B cell (primary cell): Measurements from ENCODE around the gene ATP23. TPM values are rescaled to one million over a fixed set of nuclear protein-coding genes. Genes with fewer than 3 reads are reported as not detected.

Experiments used
- ATAC-seq: fragments of 200-7000 bp; cut with Tn5 transposase; one replicate; pipeline ENCODE4 v1.10.0; 2021; ENCODE audit warnings: low read depth, mild to moderate bottlenecking, moderate number of reproducible peaks, moderate library complexity
- CTCF ChIA-PET: fragments of 350-600 bp; sonication (Branson Sonifier 250); formaldehyde crosslinking; loops from one replicate; lab custom pipeline; 2021; ENCODE audit warnings: antibody characterized with exemption, inconsistent platforms; lab: Charles Lee
- POLR2A ChIA-PET: fragments of 350-600 bp; sonication (Branson Sonifier 250); formaldehyde crosslinking; loops from one replicate; lab custom pipeline; 2021; ENCODE audit warnings: antibody characterized with exemption; lab: Charles Lee
- DNase-seq: peaks from one replicate; pipeline ENCODE4 v3.0.0; 2013
- H2AFZ ChIP-seq: 2 replicates; pipeline ENCODE4 v1.6.1; 2012; ENCODE audit warnings: mild to moderate bottlenecking, low read depth, low read length; ENCODE audit not compliant: insufficient read depth, poor library complexity, severe bottlenecking
- H3K27ac ChIP-seq, 2 donors: 1 replicate in 1 of 2; 2 replicates in 1 of 2; pipeline ENCODE4 v1.5.1; 2012 to 2013; ENCODE audit warnings: low read length in 2 of 2, mild to moderate bottlenecking in 2 of 2, moderate library complexity in 1 of 2
- H3K27me3 ChIP-seq, 4 experiments: fragments of 200-600 bp in 1 of 4; sonication (generic) in 1 of 4; replicated peaks in 1 of 4; 1 replicate in 2 of 4; 2 replicates in 2 of 4; pipeline versions ENCODE4 v1.6.1 to v1.7.0; 2013 to 2016; ENCODE audit warnings: low read length in 3 of 4, mild to moderate bottlenecking in 2 of 4, mixed read lengths in 1 of 4, moderate library complexity in 1 of 4; ENCODE audit not compliant: insufficient read depth in 4 of 4, control insufficient read depth in 3 of 4; ENCODE audit errors: control extremely low read depth in 1 of 4
- H3K36me3 ChIP-seq, 2 experiments: replicated peaks in 1 of 2; 1 replicate in 1 of 2; 2 replicates in 1 of 2; pipeline versions ENCODE4 v1.6.1 to v1.7.1; 2013; ENCODE audit warnings: low read length in 1 of 2; ENCODE audit not compliant: insufficient read depth in 2 of 2, control insufficient read depth in 1 of 2; ENCODE audit errors: control extremely low read depth in 1 of 2, extremely low read depth in 1 of 2
- H3K4me1 ChIP-seq, 2 donors: fragments of 200-600 bp in 1 of 2; sonication (generic) in 1 of 2; 1 replicate in 1 of 2; 2 replicates in 1 of 2; pipeline versions ENCODE4 v1.5.1 to v1.6.1; 2013 to 2017; ENCODE audit warnings: low read length in 2 of 2; ENCODE audit not compliant: control insufficient read depth in 2 of 2, insufficient read depth in 2 of 2
- H3K4me2 ChIP-seq: replicated peaks from 2 replicates; pipeline ENCODE3; 2012; ENCODE audit warnings: mild to moderate bottlenecking, low read depth, low read length; ENCODE audit not compliant: poor library complexity, severe bottlenecking
- H3K4me3 ChIP-seq, 5 experiments: fragments of 200-600 bp in 1 of 5; sonication (generic) in 1 of 5; 1 replicate in 3 of 5; 2 replicates in 2 of 5; pipeline versions ENCODE4 v1.5.1 to v1.7.0; 2011 to 2016; ENCODE audit warnings: low read length in 4 of 5, mild to moderate bottlenecking in 4 of 5, low read depth in 2 of 5, control low read depth in 1 of 5, moderate library complexity in 1 of 5; ENCODE audit not compliant: insufficient read depth in 1 of 5; ENCODE audit errors: control extremely low read depth in 1 of 5, extremely low read depth in 1 of 5
- H3K79me2 ChIP-seq: fragments of 200-600 bp; sonication (generic); one replicate; pipeline ENCODE4 v1.6.0; 2016; ENCODE audit warnings: low read length; ENCODE audit not compliant: control insufficient read depth, insufficient read depth
- H3K9ac ChIP-seq: fragments of 200-600 bp; sonication (generic); 2 replicates; pipeline ENCODE4 v1.6.1; 2017; ENCODE audit warnings: mild to moderate bottlenecking, low read length, moderate library complexity
- H3K9me3 ChIP-seq, 3 donors: one replicate each; pipeline versions ENCODE4 v1.6.1 to v1.7.1; 2013; ENCODE audit warnings: low read length in 2 of 3; ENCODE audit not compliant: control insufficient read depth in 2 of 3, insufficient read depth in 1 of 3; ENCODE audit errors: control extremely low read depth in 1 of 3
- H4K20me1 ChIP-seq: 2 replicates; pipeline ENCODE4 v1.6.0; 2012; ENCODE audit warnings: mild to moderate bottlenecking, low read length; ENCODE audit not compliant: insufficient read depth, control insufficient read depth, poor library complexity, severe bottlenecking
- H3K27ac Mint-ChIP-seq: one replicate; pipeline ENCODE4 v1.8.0; 2021; ENCODE audit warnings: mixed read lengths
- H3K27me3 Mint-ChIP-seq: one replicate; pipeline ENCODE4 v1.8.0; 2021; ENCODE audit warnings: mixed read lengths
- H3K4me1 Mint-ChIP-seq: one replicate; pipeline ENCODE4 v1.8.0; 2021; ENCODE audit warnings: mixed read lengths
- H3K4me3 Mint-ChIP-seq: one replicate; pipeline ENCODE4 v1.8.0; 2021; ENCODE audit warnings: mixed read lengths
- H3K9me3 Mint-ChIP-seq: one replicate; pipeline ENCODE4 v1.8.0; 2022; ENCODE audit warnings: mixed read lengths; ENCODE audit not compliant: insufficient read depth
- CTCF ChIP-seq: fragments of 200-600 bp; IDR thresholded peaks from one replicate; pipeline ENCODE4 v1.8.0; 2022; ENCODE audit warnings: antibody characterized with exemption, mild to moderate bottlenecking
- EZH2 ChIP-seq: IDR thresholded peaks from 2 replicates; pipeline ENCODE4 v1.6.1; 2012; ENCODE audit warnings: borderline replicate concordance, low read depth, mild to moderate bottlenecking, moderate library complexity, low read length; ENCODE audit not compliant: insufficient read depth, poor library complexity, severe bottlenecking
- WGBS: methylation state at CpG from one replicate; pipeline ENCODE4 v1.1.5; 2013; ENCODE audit warnings: missing lambda C conversion rate; ENCODE audit not compliant: insufficient coverage; 5-methylcytosine and 5-hydroxymethylcytosine counted together
- intact Hi-C: fragments of 100-400 bp; cut with micrococcal nuclease; formaldehyde crosslinking; loops from one replicate; pipeline ENCODE4 v1.10.0; 2022
- polyA plus RNA-seq: library from polyadenylated mRNA; depleted of rRNA; stranded (reverse); fragments of >200 nt; gene quantifications from 2 replicates; pipeline ENCODE4 v1.2.3, GENCODE V29; 2012
- total RNA-seq, 2 donors: library from RNA; stranded (reverse); fragments of 120-200 nt in 1 of 2; gene quantifications; 1 replicate in 1 of 2; 2 replicates in 1 of 2; pipeline versions ENCODE4 v1.2.3 to v1.2.4, GENCODE V29; 2013 to 2022

Gene ATP23
- total and polyA plus RNA-seq, 2 donors (not counting 1 experiment from before 2014, with no cell fraction given) = 6.2 to 16.3 TPM

DNA sequence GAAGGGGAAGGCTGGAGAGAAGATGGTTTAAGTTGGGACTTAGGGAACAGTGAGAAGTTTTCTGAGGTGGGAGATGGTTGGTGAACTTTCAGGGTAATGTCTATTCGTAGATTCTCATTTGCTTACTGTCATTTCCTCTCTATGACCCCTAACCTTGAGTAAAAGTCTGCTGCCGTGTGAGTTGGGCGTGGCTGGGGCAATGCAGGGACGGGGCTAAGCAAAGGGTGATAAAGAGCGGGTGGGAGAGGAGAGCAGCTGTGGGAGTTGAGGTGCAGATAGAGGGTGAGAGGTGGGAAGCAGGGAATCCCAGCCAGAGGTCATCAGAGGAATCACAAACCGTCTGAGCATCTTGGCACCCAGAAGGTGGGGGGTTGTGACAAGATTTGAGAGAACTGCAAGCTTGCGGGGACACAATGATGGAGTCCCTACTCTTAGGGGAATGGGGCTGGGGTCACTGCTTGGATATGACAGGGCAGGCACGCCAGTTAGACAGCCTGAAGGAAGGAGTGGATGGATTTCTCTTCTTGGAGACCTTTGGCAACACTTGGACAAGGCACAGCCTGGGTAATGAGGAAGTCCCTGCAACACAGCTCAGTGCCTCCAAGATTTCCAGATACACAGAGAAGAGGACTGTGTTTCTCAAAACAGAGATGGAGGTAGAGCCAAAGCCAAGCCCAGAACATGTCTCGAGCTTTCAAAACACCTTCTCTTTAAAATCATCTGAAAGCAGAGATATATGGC lies 49.0 kb upstream of the ATP23 start:
- Histone ChIP-seq H3K79me2 (no peaks in the 10 kb centered on the region), H3K27me3 (peaks cover 0 to 4% (median 0%) of the 10 kb centered on the region in 4 experiments), H4K20me1 (no peaks in the 10 kb centered on the region), H3K4me1 (peaks cover 30 to 42% of the 10 kb centered on the region in 2 donors), H3K9ac (no peak overlapping the region), H2AFZ (no peak overlapping the region), H3K4me3 (no peak overlapping the region), H3K4me2 (no peak overlapping the region), H3K9me3 (no peaks in the 10 kb centered on the region), H3K36me3 (no peaks in the 10 kb centered on the region), H3K27ac (no peak overlapping the region)
- no peak overlapping the region for H3K27ac Mint-ChIP-seq
- TF ChIP-seq CTCF = no peak
- TF ChIP-seq EZH2 = no peak
- peaks cover 44% of the 10 kb centered on the region for H3K4me1 Mint-ChIP-seq
- no peak overlapping the region for H3K4me3 Mint-ChIP-seq
- POLR2A ChIA-PET = no interaction called here
- ATAC-seq (no peak), DNase-seq (no peak)
- no peaks in the 10 kb centered on the region for H3K9me3 Mint-ChIP-seq
- intact Hi-C loops = no loop called here
- CTCF ChIA-PET = interaction anchor here (1.4 to 5.9 kb wide), 2 partner anchors 13 to 89 kb away, joined by 5 to 54 read pairs; no protein-coding TSS in a partner anchor
- H3K27me3 Mint-ChIP-seq = no peaks in the 10 kb centered on the region
- WGBS = 83% methylated on average over 4 of the region's 9 CpGs
